ENCODE measurements around the gene SEMA6B. TPM values are rescaled to one million over a fixed set of nuclear protein-coding genes. Genes with fewer than 3 reads are reported as not detected.

Gene SEMA6B
- total RNA-seq, 3 donors from 2014 or later, result 2.3 to 8.8 (median 3.2) TPM

DNA sequence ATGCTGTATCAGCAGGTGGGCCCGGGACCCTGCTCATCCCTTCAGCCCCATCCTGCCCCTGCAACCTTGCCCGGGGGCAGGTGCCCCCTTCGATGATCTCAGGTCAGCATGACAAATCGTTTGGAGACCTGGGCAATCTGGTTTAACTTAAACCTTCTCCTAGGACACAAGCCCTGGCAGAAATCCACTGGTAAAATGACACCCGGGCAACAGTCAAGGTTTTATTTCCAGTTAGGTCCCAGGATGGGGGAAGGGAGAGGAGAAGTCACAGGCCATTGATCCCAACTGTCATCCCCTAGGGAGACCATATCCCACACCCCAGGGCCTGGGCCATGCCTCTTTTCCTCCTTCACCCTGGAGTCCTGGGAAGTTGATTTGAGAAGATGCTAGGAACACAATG, 22.7 kb downstream of the SEMA6B start:
- H3K27me3 ChIP-seq, result peaks cover 0 to 4% of the 10 kb centered on the region in 2 donors

GRCh38 chr19:4534836-4535658, 24.4 kb downstream of the SEMA6B start, which contains the start of gene PLIN5:
Gene PLIN5, minus strand, starts transcription at chr19:4535224. Its CDS starts 1,150 bp downstream, at chr19:4534074.
- no peaks in the 10 kb centered on the region for H3K36me3 ChIP-seq
- H3K4me3 ChIP-seq, result peak within 1 kb of the TSS in 2 of 3 donors; percentile 42 to 54
- no peaks in the 10 kb centered on the region for H3K4me1 ChIP-seq
- no peaks in the 10 kb centered on the region for H3K9me3 ChIP-seq
- H3K27me3 ChIP-seq, result peaks cover 0 to 4% of the 10 kb centered on the region in 2 donors
- no peak for TF ChIP-seq POLR2AphosphoS5 (IDR thresholded peaks at IDR 0.05)
- no peak for TF ChIP-seq CTCF (IDR thresholded peaks at IDR 0.05)
- TF ChIP-seq POLR2A (IDR thresholded peaks at IDR 0.05), result no peak
- peak; percentile 51 to 74 for DNase-seq (ENCODE audit: low spot score in 2 of 2)
- peak within 1 kb of the TSS; percentile 7 to 60 for H3K27ac ChIP-seq
- intact Hi-C loops (cut with DNase I; ENCODE audit: low total_unique reads), result no loop called here

More for the DNA sequence above, 22.7 kb downstream of the SEMA6B start:
- Histone ChIP-seq H3K4me1 (no peaks in the 10 kb centered on the region), H3K4me3 (no peak overlapping the region), H3K9me3 (no peaks in the 10 kb centered on the region), H3K27ac (peak overlapping the region in 1 of 2 donors; percentile 2), H3K36me3 (no peaks in the 10 kb centered on the region)
- DNase-seq (ENCODE audit: low spot score in 2 of 2), result no peak
- intact Hi-C loops (cut with DNase I; ENCODE audit: low total_unique reads), result no loop called here
- TF ChIP-seq POLR2AphosphoS5 (IDR thresholded peaks at IDR 0.05) (no peak), POLR2A (IDR thresholded peaks at IDR 0.05) (no peak), CTCF (IDR thresholded peaks at IDR 0.05) (no peak)

GRCh38 chr19:4533835-4534424, 25.6 kb downstream of the SEMA6B start:
- Histone ChIP-seq H3K9me3 (no peaks in the 10 kb centered on the region), H3K27me3 (peaks cover 0 to 4% of the 10 kb centered on the region in 2 donors), H3K36me3 (no peaks in the 10 kb centered on the region), H3K27ac (no peak overlapping the region), H3K4me1 (no peaks in the 10 kb centered on the region), H3K4me3 (no peak overlapping the region)
- TF ChIP-seq POLR2AphosphoS5 (IDR thresholded peaks at IDR 0.05) (no peak), CTCF (IDR thresholded peaks at IDR 0.05) (no peak), POLR2A (IDR thresholded peaks at IDR 0.05) (no peak)
- DNase-seq (ENCODE audit: low spot score in 2 of 2), result no peak
- intact Hi-C loops (cut with DNase I; ENCODE audit: low total_unique reads), result no loop called here

- Histone ChIP-seq H3K9me3 (no peaks in the 10 kb centered on the region), H3K36me3 (no peaks in the 10 kb centered on the region), H3K4me1 (no peaks in the 10 kb centered on the region), H3K27ac (no peak overlapping the region), H3K4me3 (no peak overlapping the region), H3K27me3 (peaks cover 0 to 2% of the 10 kb centered on the region in 2 donors)
- intact Hi-C loops (cut with DNase I; ENCODE audit: low total_unique reads), result no loop called here
- no peak for TF ChIP-seq POLR2A (IDR thresholded peaks at IDR 0.05)
- no peak for TF ChIP-seq CTCF (IDR thresholded peaks at IDR 0.05)
- no peak for TF ChIP-seq POLR2AphosphoS5 (IDR thresholded peaks at IDR 0.05)
- no peak for DNase-seq (ENCODE audit: low spot score in 2 of 2)
Observed at GRCh38 chr19:4533334-4533733, 26.1 kb downstream of the SEMA6B start.

Data from breast epithelium (tissue), 4 donors.